Measurements from ENCODE around the gene JAML. TPM values are rescaled to one million over a fixed set of nuclear protein-coding genes. Genes with fewer than 3 reads are reported as not detected.

JAML gene
- total and polyA plus RNA-seq, 2 experiments from 2014 or later: 0.56 to 1.0 TPM

DNA sequence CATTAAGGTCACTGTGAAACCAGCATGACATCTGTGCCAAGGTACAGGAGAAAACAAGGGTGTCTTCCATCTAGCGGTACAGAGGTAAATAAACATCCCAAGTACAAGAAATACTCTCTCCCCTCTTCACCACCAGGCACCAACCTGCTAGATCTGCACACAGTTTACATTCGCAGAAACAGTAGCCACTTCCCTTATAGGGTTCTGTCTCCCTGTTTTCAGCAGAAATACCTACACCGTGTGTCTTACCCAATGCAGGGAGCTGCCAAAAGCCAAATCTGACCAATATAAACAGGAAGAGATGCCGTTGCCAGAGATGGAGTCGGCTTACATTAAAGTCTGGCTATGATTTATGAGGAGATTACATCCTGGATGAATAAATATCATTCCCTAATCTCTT is 73.4 kb downstream of the JAML start (continued):
- no peak for TF ChIP-seq ZNF462 (CRISPR knock-in tag; IDR thresholded peaks at IDR 0.05)
- TF ChIP-seq CREB1 (CRISPR knock-in tag; IDR thresholded peaks at IDR 0.05; ENCODE audit: low read depth): no peak
- no peak for TF ChIP-seq EZH2 (IDR thresholded peaks at IDR 0.05; ENCODE audit: low read depth, unreplicated experiment)
- no peak for TF ChIP-seq EZH2phosphoT487 (IDR thresholded peaks at IDR 0.05; ENCODE audit: unreplicated experiment)
- TF ChIP-seq STAT1 (IDR thresholded peaks at IDR 0.05; ENCODE audit: unreplicated experiment): no peak
- TF ChIP-seq, protein P1, sequence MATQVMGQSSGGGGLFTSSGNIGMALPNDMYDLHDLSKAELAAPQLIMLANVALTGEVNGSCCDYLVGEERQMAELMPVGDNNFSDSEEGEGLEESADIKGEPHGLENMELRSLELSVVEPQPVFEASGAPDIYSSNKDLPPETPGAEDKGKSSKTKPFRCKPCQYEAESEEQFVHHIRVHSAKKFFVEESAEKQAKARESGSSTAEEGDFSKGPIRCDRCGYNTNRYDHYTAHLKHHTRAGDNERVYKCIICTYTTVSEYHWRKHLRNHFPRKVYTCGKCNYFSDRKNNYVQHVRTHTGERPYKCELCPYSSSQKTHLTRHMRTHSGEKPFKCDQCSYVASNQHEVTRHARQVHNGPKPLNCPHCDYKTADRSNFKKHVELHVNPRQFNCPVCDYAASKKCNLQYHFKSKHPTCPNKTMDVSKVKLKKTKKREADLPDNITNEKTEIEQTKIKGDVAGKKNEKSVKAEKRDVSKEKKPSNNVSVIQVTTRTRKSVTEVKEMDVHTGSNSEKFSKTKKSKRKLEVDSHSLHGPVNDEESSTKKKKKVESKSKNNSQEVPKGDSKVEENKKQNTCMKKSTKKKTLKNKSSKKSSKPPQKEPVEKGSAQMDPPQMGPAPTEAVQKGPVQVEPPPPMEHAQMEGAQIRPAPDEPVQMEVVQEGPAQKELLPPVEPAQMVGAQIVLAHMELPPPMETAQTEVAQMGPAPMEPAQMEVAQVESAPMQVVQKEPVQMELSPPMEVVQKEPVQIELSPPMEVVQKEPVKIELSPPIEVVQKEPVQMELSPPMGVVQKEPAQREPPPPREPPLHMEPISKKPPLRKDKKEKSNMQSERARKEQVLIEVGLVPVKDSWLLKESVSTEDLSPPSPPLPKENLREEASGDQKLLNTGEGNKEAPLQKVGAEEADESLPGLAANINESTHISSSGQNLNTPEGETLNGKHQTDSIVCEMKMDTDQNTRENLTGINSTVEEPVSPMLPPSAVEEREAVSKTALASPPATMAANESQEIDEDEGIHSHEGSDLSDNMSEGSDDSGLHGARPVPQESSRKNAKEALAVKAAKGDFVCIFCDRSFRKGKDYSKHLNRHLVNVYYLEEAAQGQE (IDR thresholded peaks at IDR 0.05; ENCODE audit: unreplicated experiment): no peak
- no peak for TF ChIP-seq ZNF114 (CRISPR knock-in tag; IDR thresholded peaks at IDR 0.05)
- TF ChIP-seq ZNF331 (CRISPR knock-in tag; IDR thresholded peaks at IDR 0.05; ENCODE audit: low read depth): no peak
- no peak for TF ChIP-seq CTCF (conservative IDR thresholded peaks at IDR 0.05; ENCODE audit: low read depth in 2 of 2)
